Adrenal gland (tissue), 12 donors: ENCODE measurements around the gene SF3B1. TPM values are rescaled to one million over a fixed set of nuclear protein-coding genes. Genes with fewer than 3 reads are reported as not detected.
"Not testable (repeated sequence)": the region's sequence is repeated elsewhere in the genome, so short reads cannot be mapped to it uniquely, and the experiment has no call there.

ENCODE experiments used
- DNase-seq, 7 donors: peaks; one replicate each; pipeline ENCODE4 v3.0.0-alpha.2; 2019 to 2020
- H3K27ac ChIP-seq, 5 donors: fragments of 200-600 bp; sonication (generic) in 4 of 5; 1 replicate in 3 of 5; 2 replicates in 2 of 5; pipeline versions ENCODE4 v1.5.1 to v1.8.0; 2016 to 2020; ENCODE audit warnings: mild to moderate bottlenecking in 1 of 5
- H3K27me3 ChIP-seq: fragments of 200-600 bp; 2 replicates; pipeline ENCODE4 v1.8.0; 2021
- H3K36me3 ChIP-seq, 2 donors: fragments of 200-600 bp; replicated peaks in 1 of 2; 1 replicate in 1 of 2; 2 replicates in 1 of 2; pipeline versions ENCODE4 v1.5.1 to v1.8.0; 2018 to 2022
- H3K4me1 ChIP-seq, 2 donors: fragments of 200-600 bp; replicated peaks in 1 of 2; 1 replicate in 1 of 2; 2 replicates in 1 of 2; pipeline versions ENCODE4 v1.5.1 to v1.8.0; 2018 to 2021
- H3K4me3 ChIP-seq, 4 donors: fragments of 200-600 bp; sonication (generic) in 3 of 4; one replicate each; pipeline ENCODE4 v1.5.1; 2016 to 2018
- H3K9me3 ChIP-seq, 3 donors: fragments of 200-600 bp; sonication (generic) in 1 of 3; replicated peaks in 1 of 3; 1 replicate in 2 of 3; 2 replicates in 1 of 3; pipeline versions ENCODE4 v1.5.1 to v1.8.0; 2016 to 2021
- CTCF ChIP-seq, 6 experiments: fragments of 450-650 bp in 4 of 6; fragments of 200-600 bp in 2 of 6; sonication (generic) in 1 of 6; IDR thresholded peaks; 1 replicate in 5 of 6; 2 replicates in 1 of 6; pipeline versions ENCODE4 v1.5.1 to v1.8.0; 2016 to 2021; ENCODE audit warnings: antibody characterized with exemption in 6 of 6, mild to moderate bottlenecking in 2 of 6, moderate library complexity in 1 of 6
- POLR2A ChIP-seq, 2 donors: fragments of 450-650 bp; IDR thresholded peaks; one replicate each; pipeline ENCODE4 v1.6.1; 2017; ENCODE audit warnings: antibody characterized with exemption in 2 of 2, mild to moderate bottlenecking in 2 of 2, moderate library complexity in 1 of 2
- WGBS, 4 donors: extraction: QIAGEN DNeasy Blood & Tissue Kit in 2 of 4; methylation state at CpG; one replicate each; pipeline versions ENCODE4 v1.1.5 to v1.1.7; 2013 to 2017; 5-methylcytosine and 5-hydroxymethylcytosine counted together
- intact Hi-C, 2 donors: fragments of 100-400 bp; cut with DNase I; formaldehyde crosslinking; loops; one replicate each; pipeline versions ENCODE4 v1.14.1 to v1.15.0; 2022 to 2023
- polyA plus RNA-seq, 3 donors: library from polyadenylated mRNA; stranded (reverse); fragments of 200-250 nt in 2 of 3; fragments of 350-450 nt in 1 of 3; fragmentation: Illumina TruSeq in 1 of 3; extraction: RNeasy Lipid Tissue Mini Kit (QIAGEN cat#74804) in 1 of 3; gene quantifications; one replicate each; pipeline ENCODE4 v1.2.3, GENCODE V29; 2013 to 2014
- total RNA-seq, 9 donors: library from RNA; depleted of rRNA in 4 of 9; stranded (reverse); fragments of >200 nt in 4 of 9; fragments of 120-200 nt in 1 of 9; fragmentation: NEBNext Ultra II Directional in 1 of 9; extraction: Animal tissue kit (Norgen Biotek cat#: 25700) in 1 of 9; gene quantifications; one replicate each; pipeline versions ENCODE4 v1.1.0 to v1.2.4, GENCODE V29; 2013 to 2023
- donor health status: healthy with polysubstance abuse.
- donor health status: Bipolar disorder and iron deficiency.
- donor health status: DM: yes; HTN: yes; CAD: no.
- donor health status: DM: no; HTN: no; CAD: no.
- donor health status: DM: no; HTN: no; CAD: no.
- donor health status: DM: yes; HTN: yes; CAD: no.

SF3B1 gene
- total and polyA plus RNA-seq, 12 donors = 91.1 to 564 (median 266) TPM

DNA sequence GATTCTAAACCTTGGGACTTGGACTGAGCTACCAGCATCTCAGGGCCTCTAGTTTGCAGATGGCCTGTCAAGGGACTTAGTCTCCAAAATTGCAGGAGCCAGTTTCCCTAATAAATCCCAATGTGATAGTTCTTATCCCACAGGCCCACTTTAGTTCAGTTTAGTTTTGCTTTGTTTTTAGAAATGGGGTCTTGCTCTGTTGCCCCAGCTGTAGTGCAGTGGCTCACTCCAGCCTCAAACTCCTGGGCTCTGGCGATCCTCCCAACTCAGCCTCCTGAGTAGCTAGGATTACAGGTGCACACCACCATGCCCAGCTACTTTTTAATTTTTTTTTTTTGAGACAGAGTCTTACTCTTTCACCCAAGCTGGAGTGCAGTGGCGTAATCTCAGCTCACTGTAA lies 2.6 kb upstream of the SF3B1 start:
- H3K4me3 ChIP-seq = no peak overlapping the region
- H3K27ac ChIP-seq = no peak overlapping the region
- DNase-seq = no peak
- H3K36me3 ChIP-seq = no peaks in the 10 kb centered on the region
- H3K4me1 ChIP-seq = peaks cover 18 to 19% of the 10 kb centered on the region in 2 donors
- H3K9me3 ChIP-seq = no peaks in the 10 kb centered on the region
- intact Hi-C loops = no loop called here
- TF ChIP-seq POLR2A (IDR thresholded peaks at IDR 0.05) (no peak), CTCF (IDR thresholded peaks at IDR 0.05) (no peak)
- 92 to 99% (median 98%) methylated on average over 2 of the region's 2 CpGs for WGBS, 4 donors
- H3K27me3 ChIP-seq = no peaks in the 10 kb centered on the region

DNA sequence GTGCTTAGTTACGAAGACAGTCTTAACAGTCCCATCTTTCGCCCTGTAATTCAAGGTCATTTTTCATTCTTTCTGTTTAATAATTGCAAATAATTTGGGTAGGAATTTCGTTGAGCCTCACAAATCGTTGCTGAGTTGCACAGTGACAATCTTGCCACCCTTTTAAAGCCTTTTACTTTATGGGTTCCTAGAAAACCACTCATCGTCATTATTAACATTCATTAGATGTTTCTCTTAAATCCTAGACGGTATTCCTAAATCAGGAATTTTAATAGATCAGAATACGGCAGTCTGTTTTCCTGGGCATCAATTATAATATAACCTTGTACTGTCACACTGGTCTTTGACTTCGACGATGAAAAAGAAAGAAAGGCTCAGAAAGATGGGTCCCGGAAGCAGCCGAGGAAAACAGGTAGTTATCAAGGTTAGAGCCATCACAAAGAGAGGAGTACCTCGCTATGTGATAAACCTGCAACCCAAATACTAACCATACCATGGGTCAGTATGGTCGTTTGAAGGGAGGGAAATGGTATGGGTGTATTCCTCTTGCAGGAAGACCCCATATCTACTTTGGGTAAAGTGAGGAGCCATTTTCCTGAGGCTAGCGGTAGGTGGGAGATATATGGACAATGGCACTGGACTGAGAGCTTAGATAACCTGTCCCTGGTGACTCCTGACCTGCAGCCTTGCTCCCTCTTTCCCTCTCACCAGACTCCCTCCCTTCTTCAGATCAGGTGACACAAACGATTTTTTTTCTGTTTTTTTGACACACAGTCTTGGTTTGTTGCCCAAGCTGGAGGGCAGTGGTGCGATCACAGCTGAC lies 981 bp upstream of the SF3B1 start:
- Histone ChIP-seq H3K4me1 (peaks cover 33 to 35% of the 10 kb centered on the region in 2 donors), H3K4me3 (peak overlapping the region in 3 of 4 donors; percentile 36 to 82 (median 56)), H3K36me3 (no peaks in the 10 kb centered on the region), H3K27ac (peak overlapping the region; percentile 84 to 99 (median 98)), H3K9me3 (no peaks in the 10 kb centered on the region), H3K27me3 (no peaks in the 10 kb centered on the region)
- intact Hi-C loops = no loop called here
- no peak for DNase-seq
- TF ChIP-seq CTCF (IDR thresholded peaks at IDR 0.05) = no peak
- TF ChIP-seq POLR2A (IDR thresholded peaks at IDR 0.05) = no peak
- WGBS, 4 donors = 20 to 22% (median 21%) methylated on average over 16 of the region's 16 CpGs

- H3K4me1 ChIP-seq = peaks cover 41 to 54% of the 10 kb centered on the region in 2 donors
- WGBS, 4 donors = 0 to 2% (median 0%) methylated on average over 11 of the region's 11 CpGs
- no peak for DNase-seq
- H3K27me3 ChIP-seq = no peaks in the 10 kb centered on the region
- H3K27ac ChIP-seq = peak overlapping the region; percentile 65 to 99 (median 98)
- intact Hi-C loops = no loop called here
- H3K36me3 ChIP-seq = no peaks in the 10 kb centered on the region
- TF ChIP-seq POLR2A (IDR thresholded peaks at IDR 0.05) = peak in 1 of 2 donors; percentile 27
- TF ChIP-seq CTCF (IDR thresholded peaks at IDR 0.05) = no peak
- no peaks in the 10 kb centered on the region for H3K9me3 ChIP-seq
- H3K4me3 ChIP-seq = peak overlapping the region; percentile 8 to 87 (median 80)
Measured at GRCh38 chr2:197433780-197434438, 919 bp downstream of the SF3B1 start.

DNA sequence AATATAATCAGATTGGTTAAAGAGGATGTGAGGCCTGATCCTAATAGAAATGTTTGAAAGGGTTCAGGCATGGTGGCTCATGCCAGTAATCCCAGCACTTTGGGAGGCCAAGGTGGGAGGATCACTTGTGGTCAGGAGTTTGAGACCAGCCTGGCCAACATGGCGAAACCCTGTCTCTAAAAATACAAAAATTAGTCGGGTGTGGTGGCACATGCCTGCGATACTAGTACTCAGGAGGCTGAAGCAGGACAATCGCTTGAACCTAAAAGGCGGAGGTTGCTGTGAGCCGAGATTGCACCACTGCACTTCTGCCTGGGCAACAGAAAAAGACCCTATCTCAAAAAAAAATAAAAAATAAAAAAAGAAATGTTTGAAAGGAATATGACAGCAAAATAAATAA lies 2.3 kb downstream of the SF3B1 start:
- DNase-seq, H3K9me3 ChIP-seq, intact Hi-C loops, H3K36me3 ChIP-seq, H3K27me3 ChIP-seq: not testable (repeated sequence)
- peak overlapping the region in 1 of 5 donors; percentile 69 for H3K27ac ChIP-seq
- H3K4me1 ChIP-seq = peaks cover 55 to 68% of the 10 kb centered on the region in 2 donors
- H3K4me3 ChIP-seq = peak overlapping the region in 1 of 4 donors; percentile 82
- WGBS, 4 donors = 62 to 70% (median 69%) methylated on average over 6 of the region's 6 CpGs
